Measurements from ENCODE around the gene TSEN54.

Gene TSEN54

GRCh38 chr17:75521951-75522727, 5.8 kb downstream of the TSEN54 start:
- no peak for DNase-seq

DNA sequence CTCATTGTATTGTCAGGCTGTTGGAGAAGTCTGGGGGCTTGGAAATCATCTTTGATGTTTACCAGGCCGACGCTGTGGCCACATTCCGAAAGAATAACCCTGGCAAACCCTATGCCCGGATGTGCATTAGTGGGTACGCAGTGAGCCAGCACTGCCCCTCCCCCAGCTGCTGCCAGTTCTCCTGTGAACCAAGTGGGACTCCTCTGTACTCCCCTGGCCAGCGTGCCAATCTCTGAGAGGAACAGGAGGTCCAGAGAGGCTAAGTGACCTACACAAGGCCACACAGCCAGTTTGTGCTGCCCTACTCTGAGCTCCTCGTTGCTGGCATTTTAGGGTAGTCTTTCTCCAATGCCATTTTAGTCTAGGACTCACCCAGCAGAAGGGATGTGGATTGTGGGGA, 7.3 kb downstream of the TSEN54 start:
- no peak for DNase-seq

GRCh38 chr17:75524269-75524969, 8.1 kb downstream of the TSEN54 start:
- DNase-seq = no peak

GRCh38 chr17:75524970-75525805, 8.9 kb downstream of the TSEN54 start, which contains the start of gene LLGL2:
Gene LLGL2 (plus strand): TSS chr17:75525697. CDS start chr17:75543427, 17,730 bp downstream.
- peak; percentile 96 for DNase-seq

DNA sequence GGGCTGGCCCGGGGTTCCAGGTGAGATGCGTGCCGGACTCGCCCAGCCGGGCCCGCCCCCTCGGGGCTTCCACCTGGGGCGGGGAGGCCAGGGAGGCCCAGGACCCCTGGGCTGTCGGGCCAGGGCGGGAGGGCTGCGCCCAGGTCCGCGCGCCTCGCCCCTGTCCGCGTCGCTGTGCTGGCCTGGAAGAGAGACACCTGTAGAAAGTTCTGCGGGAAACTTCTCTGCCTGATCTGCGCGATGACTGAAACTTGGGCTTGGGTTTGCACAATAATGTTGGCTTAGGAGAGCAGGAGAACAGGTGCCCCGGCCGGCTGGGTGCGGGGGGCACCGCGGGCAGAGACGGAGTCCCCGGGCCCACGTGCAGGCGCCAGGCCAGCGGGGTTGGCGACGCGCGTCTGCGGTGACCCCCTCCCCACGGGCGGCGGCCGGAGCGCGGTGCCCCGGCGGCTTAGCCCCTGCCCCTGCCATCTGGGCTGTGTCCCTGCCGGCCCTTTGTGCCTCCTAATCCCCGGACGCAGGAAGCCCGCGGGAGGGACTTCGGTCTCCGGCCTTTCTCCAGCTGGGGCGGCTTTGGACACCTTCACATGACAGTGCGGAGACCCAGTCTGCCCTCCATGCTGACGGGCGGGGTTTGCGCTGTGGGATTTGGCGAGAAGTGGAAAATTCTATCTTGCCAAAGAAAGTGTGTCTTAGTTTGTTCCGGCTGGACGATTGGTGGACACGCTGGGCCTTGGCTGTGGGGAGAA, 9.7 kb downstream of the TSEN54 start:
- peak; percentile 63 for DNase-seq

GRCh38 chr17:75526555-75527270, 10.4 kb downstream of the TSEN54 start:
- no peak for DNase-seq

DNA sequence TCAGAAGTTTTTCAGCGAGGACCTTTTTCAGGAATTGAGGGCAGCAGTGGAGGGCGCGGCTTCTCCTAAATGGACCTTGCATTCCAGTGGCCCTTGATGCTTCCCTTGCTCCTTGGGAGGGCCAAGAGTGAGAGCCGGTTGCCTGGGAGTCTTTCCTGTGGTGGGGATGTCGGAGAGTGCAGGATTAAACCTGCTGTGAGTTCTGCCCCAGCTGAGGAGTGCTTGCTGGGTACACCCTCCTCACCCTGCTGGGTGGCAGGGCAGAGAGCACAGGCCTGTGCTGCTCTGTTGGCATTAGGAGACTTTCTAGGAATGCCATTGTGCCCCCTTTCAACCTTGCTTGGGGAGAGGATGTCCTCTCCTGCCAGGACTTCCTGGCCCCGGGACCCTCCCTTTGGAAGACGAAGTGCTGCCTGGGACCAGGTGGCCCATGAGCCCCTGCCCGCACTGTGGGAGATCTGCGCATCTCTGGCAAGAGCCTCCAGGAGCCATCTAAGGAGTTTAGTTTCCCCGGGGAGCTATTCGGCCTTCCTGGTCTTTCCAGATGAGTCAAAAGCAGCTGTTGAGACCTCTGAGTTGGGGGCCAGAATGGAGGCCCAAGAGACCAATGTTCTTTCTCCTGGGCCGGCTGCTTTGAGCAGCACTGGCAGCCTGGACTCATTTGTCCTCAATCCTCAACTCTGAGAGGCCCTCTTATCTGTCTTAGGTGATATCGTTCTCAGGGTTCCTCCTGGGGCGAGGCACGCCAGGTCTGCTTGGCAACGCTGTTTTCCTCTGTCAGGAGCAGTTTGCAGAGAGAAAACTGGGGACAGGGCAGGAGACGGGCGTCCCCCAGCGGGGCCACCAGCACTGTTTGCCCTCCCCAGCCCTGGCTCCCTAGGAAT, 14.8 kb downstream of the TSEN54 start:
- no peak for DNase-seq

DNA sequence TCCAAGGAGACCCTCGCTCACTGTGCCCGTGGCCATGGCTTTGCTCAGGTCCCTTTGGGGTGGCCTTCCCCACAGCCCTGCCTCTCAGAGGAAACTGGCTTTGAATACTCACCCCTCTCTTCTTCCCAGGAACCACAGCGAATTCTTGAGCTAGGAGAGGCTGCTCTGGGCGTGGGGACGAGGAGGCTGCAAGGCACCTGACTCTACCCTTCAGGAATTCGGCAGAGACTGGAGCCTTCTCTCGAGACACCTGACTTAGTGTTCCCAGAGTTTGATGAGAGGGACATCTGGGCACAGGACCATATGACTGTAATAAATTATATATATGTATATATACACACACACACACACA, 15.4 kb downstream of the TSEN54 start:
- no peak for DNase-seq

- no peak for DNase-seq
Observed at GRCh38 chr17:75535119-75535537, 18.8 kb downstream of the TSEN54 start.

GRCh38 chr17:75535871-75536270, 19.5 kb downstream of the TSEN54 start:
- DNase-seq = no peak

DNA sequence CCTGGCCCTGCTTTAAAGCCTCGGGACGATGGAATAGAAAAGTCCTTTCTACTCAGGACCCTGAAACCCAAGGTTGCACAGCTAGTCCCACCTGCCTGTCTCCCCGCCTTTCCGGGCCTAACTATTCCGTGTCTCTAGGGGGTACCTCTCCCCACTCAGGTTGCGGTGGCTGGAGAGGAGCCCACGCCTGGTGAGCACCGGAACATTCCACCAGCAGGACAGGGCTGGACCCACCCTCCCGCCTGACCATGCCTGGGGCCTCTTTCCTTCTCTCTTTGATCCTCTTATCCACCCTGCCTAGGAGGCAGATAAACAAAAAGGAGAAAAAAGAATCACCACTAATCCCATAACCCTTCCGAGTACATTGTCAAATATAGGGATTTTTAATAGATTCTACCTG, 20.0 kb downstream of the TSEN54 start:
- no peak for DNase-seq

DNA sequence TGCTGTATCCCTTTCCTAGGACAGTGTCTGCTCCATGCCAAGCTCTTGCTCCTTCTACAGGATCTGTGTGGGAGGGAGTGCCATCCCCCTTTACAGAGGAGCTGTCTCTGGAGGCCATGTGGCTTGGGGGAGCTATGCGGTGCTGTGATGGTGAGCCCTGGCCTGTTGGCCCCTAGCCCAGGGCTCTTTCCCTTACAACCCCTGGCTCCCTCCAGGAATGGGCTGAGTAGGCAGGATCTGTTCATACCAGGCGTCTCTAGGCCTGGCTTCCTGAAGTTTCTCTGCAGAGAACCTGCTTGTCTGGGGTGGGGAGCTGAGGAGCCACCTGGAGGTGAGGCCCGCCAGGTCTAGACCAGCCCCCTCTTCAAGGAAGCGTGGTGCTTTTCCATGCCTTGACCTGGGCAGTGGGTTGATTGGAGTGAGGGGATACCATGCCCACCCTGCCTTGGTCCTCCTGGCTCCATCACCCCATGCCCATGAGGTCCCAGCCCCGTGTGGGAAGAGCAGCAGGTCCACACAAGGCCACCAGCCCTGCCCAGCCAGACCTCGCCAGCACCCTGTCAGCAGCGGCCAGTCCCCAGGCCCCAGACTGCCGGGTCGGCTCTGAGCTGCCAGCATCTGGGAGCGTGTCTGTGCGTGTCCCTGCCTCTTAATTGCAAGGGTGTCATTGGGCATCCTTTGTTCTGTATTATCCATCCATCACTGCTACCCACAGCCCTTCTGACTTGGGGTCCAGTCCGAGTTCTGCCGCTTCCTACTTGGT, 23.8 kb downstream of the TSEN54 start:
- no peak for DNase-seq

DNA sequence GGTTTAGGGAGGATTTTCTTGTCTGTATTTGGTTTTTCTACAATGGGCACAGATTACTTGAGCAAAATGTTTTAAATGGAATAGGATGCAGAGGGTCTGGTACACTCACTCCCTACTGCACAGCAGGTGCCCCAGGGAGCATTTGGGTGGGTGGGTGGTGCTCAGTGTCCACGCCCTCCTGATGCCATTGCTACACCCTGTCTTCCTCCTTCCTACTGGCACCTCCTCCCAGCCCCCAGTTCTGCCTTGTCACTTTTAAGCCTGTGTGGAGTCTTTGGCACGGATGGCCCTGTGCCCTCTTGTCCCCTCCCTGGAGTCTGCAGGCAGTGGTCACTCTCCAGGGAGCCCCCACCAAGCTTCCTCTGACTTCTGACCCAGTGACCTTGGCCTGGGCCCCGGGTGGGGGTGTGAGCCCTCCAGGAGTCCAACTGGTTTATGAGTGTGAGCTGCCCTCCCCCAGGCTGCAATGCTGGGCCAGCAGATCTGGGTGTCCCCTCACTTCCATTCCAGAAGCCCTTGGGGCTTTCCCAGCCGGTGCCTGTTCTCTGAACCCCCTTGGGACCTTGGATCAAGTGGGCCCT, 24.7 kb downstream of the TSEN54 start:
- no peak for DNase-seq

GRCh38 chr17:75542229-75542628, 25.9 kb downstream of the TSEN54 start:
- no peak for DNase-seq

DNA sequence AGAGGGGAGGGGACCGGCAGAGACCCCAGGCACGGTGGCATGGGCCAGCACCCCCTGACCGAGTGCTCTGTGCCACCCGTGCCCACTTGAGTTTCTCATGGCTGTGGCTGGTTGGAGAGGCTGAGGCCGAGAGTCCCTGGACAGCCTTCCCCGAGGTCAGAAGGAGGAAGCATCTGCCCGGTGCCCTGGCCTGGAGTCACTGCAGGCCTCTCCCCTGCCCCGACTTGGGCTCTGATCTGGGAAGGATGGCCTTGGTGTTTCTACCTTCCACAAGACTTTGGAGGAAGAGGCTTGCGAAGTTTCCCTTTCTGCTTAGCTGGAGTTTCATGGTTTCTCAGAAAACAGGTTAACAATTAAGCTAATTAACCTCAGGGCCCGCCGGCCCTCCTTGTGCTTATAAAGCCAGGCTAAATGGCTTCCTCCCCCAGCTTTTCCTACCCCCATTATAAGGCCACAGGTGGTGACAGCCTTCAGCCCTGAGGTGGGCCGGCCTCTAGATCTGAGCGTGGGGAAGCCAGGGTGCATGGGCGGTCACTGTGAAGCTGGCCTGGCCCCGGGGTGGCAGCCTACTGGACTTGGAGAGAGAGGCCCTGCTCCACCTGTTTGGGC, 26.5 kb downstream of the TSEN54 start:
- DNase-seq = no peak

- no peak for DNase-seq
Observed at GRCh38 chr17:75544250-75544649, 27.9 kb downstream of the TSEN54 start.

- DNase-seq = no peak
Observed at GRCh38 chr17:75546181-75546580, 29.9 kb downstream of the TSEN54 start.

DNA sequence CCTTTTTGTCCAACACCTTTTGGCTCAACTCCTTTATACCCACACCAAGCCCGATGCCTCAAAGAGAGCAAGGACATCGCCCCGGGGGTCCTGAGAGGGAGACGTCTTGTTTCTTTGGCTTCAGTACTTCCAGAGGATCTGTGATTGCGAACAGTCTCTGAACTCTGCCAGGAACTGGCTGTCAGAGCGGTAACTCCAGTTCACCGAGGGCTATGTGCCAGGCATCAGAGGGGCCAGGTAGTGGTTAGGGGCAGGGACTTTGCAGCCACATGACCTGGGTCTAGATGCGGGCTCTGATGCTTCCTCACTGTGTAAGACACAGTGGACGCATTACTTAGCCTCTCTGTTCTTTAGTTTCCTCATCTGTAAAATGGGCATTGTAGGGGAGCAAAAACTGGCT, 30.8 kb downstream of the TSEN54 start:
- no peak for DNase-seq

GRCh38 chr17:75548813-75549212, 32.5 kb downstream of the TSEN54 start:
- no peak for DNase-seq

Measured in RPMI8226 (cell line).